Astrocyte (in vitro differentiated cells and primary cell): ENCODE data around the gene CR2.

Experiments used
- CTCF ChIP-seq: IDR thresholded peaks from 2 replicates; pipeline ENCODE4 v1.5.1; 2011; ENCODE audit warnings: low read depth, mild to moderate bottlenecking, inconsistent platforms, low read length, moderate library complexity; ENCODE audit not compliant: insufficient read depth
- EZH2 ChIP-seq: IDR thresholded peaks from 2 replicates; pipeline ENCODE4 v1.6.1; 2012; ENCODE audit warnings: mild to moderate bottlenecking, low read length, inconsistent platforms; ENCODE audit not compliant: insufficient read depth

DNA sequence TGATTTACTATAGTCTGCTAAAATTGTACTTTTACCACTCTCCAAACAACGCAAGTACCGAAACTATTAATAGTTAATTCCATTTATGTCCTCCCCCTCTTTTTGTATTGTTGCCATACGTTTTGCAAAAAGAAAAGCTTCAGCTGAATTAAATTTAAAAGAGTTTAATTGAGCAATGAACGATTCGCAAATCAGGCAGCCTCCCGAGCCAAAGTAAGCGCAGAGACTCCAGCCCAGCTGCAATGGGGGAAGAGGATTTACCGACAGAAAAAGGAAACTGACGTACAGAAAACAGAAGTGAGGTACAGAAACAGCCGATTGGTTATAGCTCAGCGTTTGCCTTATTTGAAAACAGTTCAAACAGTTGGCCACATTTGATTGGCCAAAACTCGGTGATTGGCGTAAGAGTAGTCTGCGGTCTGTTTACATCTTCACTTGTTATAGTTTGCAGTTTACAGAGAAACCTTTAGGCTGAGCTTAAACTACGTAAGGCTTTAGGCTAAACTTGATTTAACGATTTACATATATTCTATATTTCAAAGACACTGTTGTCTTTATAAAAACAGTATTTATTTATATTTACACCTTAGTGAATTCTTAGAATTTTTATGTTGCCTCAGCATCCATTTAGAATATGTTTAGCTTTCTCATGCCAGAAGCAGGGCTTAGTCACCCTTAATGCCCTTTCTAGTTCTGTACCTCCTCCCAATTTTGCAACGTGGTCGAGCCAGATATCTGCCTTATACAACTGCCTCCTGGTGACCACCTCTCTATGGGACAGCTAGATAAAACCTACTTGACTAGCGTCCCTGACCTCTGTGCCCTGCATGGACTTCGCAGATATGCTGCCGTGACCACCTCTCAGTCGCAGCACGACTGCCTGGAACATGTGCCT, 65.6 kb downstream of the CR2 start:
- TF ChIP-seq EZH2 (no peak), CTCF (no peak)
